GM12878 (cell line): ENCODE results near the gene TBC1D8. TPM values are rescaled to one million over a fixed set of nuclear protein-coding genes. Genes with fewer than 3 reads are reported as not detected.

Experiments used
- ATAC-seq: fragments of 200-7000 bp; cut with Tn5 transposase; 3 replicates; pipeline ENCODE4 v1.9.1; 2020; ENCODE audit warnings: mild to moderate bottlenecking, moderate library complexity
- BruUV-seq: library from RNA; stranded (reverse); fragments of 400-500 nt; replicated peaks from 2 replicates; lab custom pipeline; 2021; lab: Mats Ljungman, UMichigan
- CTCF ChIA-PET: fragments of 300-600 bp; sonication (Branson Sonifier 250); formaldehyde crosslinking; extraction: SDS; loops from one replicate; lab custom pipeline; 2021; ENCODE audit warnings: inconsistent platforms; lab: Yijun Ruan, JAX
- POLR2A ChIA-PET: fragments of 350-600 bp; formaldehyde crosslinking; extraction: SDS; loops from one replicate; lab custom pipeline; 2021; ENCODE audit warnings: inconsistent platforms; lab: Charles Lee
- RAD21 ChIA-PET: fragments of 300-600 bp; sonication (Branson Sonifier 250); formaldehyde crosslinking; loops from one replicate; lab custom pipeline; 2023; ENCODE audit warnings: antibody characterized with exemption; ENCODE audit not compliant: unreplicated experiment; lab: Charles Lee
- SMC1A ChIA-PET: fragments of 300-600 bp; sonication (Branson Sonifier 250); formaldehyde crosslinking; loops from one replicate; lab custom pipeline; 2023; ENCODE audit not compliant: unreplicated experiment, uncharacterized antibody; lab: Charles Lee
- DNase-seq: peaks from one replicate; pipeline ENCODE4 v3.0.0-alpha.2; 2011; ENCODE audit warnings: low read depth, low spot score
- FAIRE-seq: peaks from 3 replicates; lab custom pipeline; 2011; peaks lifted over from hg19 to GRCh38; lab: Jason Lieb, UNC
- H2AFZ ChIP-seq: 2 replicates; pipeline ENCODE4 v1.6.0; 2011; ENCODE audit warnings: low read depth, low read length, control low read depth; ENCODE audit not compliant: control insufficient read depth
- H3K27ac ChIP-seq: 2 replicates; pipeline ENCODE4 v1.5.1; 2011; ENCODE audit warnings: control low read depth; ENCODE audit not compliant: control insufficient read depth, insufficient read depth
- H3K27me3 ChIP-seq, 2 experiments: replicated peaks in 1 of 2; 2 replicates each; pipeline versions ENCODE4 v1.6.0 to v1.6.1; 2011; ENCODE audit warnings: low read length in 1 of 2; ENCODE audit not compliant: control insufficient read depth in 2 of 2, insufficient read depth in 2 of 2
- H3K36me3 ChIP-seq, 2 experiments: 2 replicates each; pipeline ENCODE4 v1.5.1; 2011; ENCODE audit warnings: low read length in 1 of 2; ENCODE audit not compliant: control insufficient read depth in 2 of 2, insufficient read depth in 2 of 2
- H3K4me1 ChIP-seq: 2 replicates; pipeline ENCODE4 v1.6.1; 2011; ENCODE audit warnings: mild to moderate bottlenecking, low read length, moderate library complexity, mixed read lengths; ENCODE audit not compliant: control insufficient read depth, insufficient read depth
- H3K4me2 ChIP-seq: 2 replicates; pipeline ENCODE4 v1.6.0; 2011; ENCODE audit warnings: control low read depth; ENCODE audit not compliant: control insufficient read depth, insufficient read depth
- H3K4me3 ChIP-seq: fragments of 200-600 bp; sonication (generic); 2 replicates; pipeline ENCODE4 v1.5.1; 2016
- H3K79me2 ChIP-seq: 2 replicates; pipeline ENCODE4 v1.6.0; 2011; ENCODE audit warnings: low read length; ENCODE audit not compliant: control insufficient read depth, insufficient read depth
- H3K9ac ChIP-seq: 2 replicates; pipeline ENCODE4 v1.8.0; 2011; ENCODE audit warnings: low read length, control low read depth, mixed read lengths; ENCODE audit not compliant: control insufficient read depth, insufficient read depth
- H3K9me3 ChIP-seq: replicated peaks from 3 replicates; pipeline ENCODE4 v1.5.1; 2011; ENCODE audit warnings: mild to moderate bottlenecking, low read length; ENCODE audit not compliant: control insufficient read depth, insufficient read depth
- H4K20me1 ChIP-seq: 2 replicates; pipeline ENCODE4 v1.6.0; 2011; ENCODE audit not compliant: control insufficient read depth, insufficient read depth
- E2F4 ChIP-seq: IDR thresholded peaks from 2 replicates; pipeline ENCODE4 v1.6.1; 2012; ENCODE audit warnings: low read depth, low read length, improper control_type of control experiment
- SPI1 ChIP-seq: IDR thresholded peaks from 2 replicates; pipeline ENCODE4 v1.6.1; 2011; ENCODE audit warnings: low read depth, mild to moderate bottlenecking, low read length, moderate library complexity, borderline replicate concordance; ENCODE audit not compliant: insufficient read depth
- ZBTB4 ChIP-seq: fragments of 450-650 bp; formaldehyde crosslinking; IDR thresholded peaks from 2 replicates; pipeline ENCODE4 v1.4.0; 2022; ENCODE audit warnings: mild to moderate bottlenecking, moderate library complexity
- WGBS: methylation state at CpG from one replicate; pipeline ENCODE4 v1.1.6; 2016; ENCODE audit warnings: low lambda C conversion rate; ENCODE audit not compliant: insufficient replicate concordance, insufficient coverage; ENCODE audit errors: missing lambda C conversion rate; 5-methylcytosine and 5-hydroxymethylcytosine counted together
- in situ Hi-C: fragments of 300-500 bp; cut with MboI; formaldehyde crosslinking; loops from 9 replicates; pipeline ENCODE4 v1.14.3; 2018; ENCODE audit warnings: mixed read lengths
- intact Hi-C: fragments of 100-400 bp; cut with micrococcal nuclease; formaldehyde crosslinking; loops from one replicate; pipeline ENCODE4 v1.14.2; 2022; ENCODE audit not compliant: unreplicated experiment
- polyA plus RNA-seq, 11 experiments: library from polyadenylated mRNA; depleted of rRNA in 4 of 11; unstranded in 6 of 11; stranded (reverse) in 5 of 11; fragments of >200 nt; fragmentation: Nextera tagmentation in 4 of 11; fragmentation: Illumina TruSeq in 1 of 11; extraction: Ambion mirVana in 4 of 11; extraction: Trizol in 1 of 11; gene quantifications; 1 replicate in 1 of 11; 2 replicates in 10 of 11; pipeline versions ENCODE4 v1.2.1 to v1.2.3, GENCODE V29; 2011 to 2016; ENCODE audit warnings: inconsistent platforms in 2 of 11, missing spikeins in 2 of 11, low read depth in 1 of 11
- total RNA-seq, 4 experiments: library from RNA; depleted of rRNA in 3 of 4; stranded (reverse); fragments of >200 nt in 3 of 4; fragmentation: Illumina TruSeq in 1 of 4; extraction: Trizol in 1 of 4; gene quantifications; 2 replicates each; pipeline versions ENCODE4 v1.2.1 to v1.2.3, GENCODE V29; 2013 to 2021

Gene TBC1D8
- total and polyA plus RNA-seq, 10 of the 15 experiments (the other 5 are each of a cell fraction or from before 2014, with no cell fraction given) = 0.80 to 4.9 (median 4.4) TPM

GRCh38 chr2:101123795-101124471 is 27.2 kb downstream of the TBC1D8 start:
- ATAC-seq = no peak
- TF ChIP-seq SPI1 (no peak), ZBTB4 (CRISPR knock-in tag) (no peak), E2F4 (no peak)
- Histone ChIP-seq H4K20me1 (no peaks in the 10 kb centered on the region), H3K4me2 (no peak overlapping the region), H2AFZ (no peak overlapping the region), H3K27ac (no peak overlapping the region), H3K4me1 (peaks cover 3% of the 10 kb centered on the region; the same call in 1 of the 2 replicates), H3K9me3 (no peaks in the 10 kb centered on the region), H3K4me3 (no peak overlapping the region), H3K36me3 (no peaks in the 10 kb centered on the region), H3K9ac (no peak overlapping the region), H3K79me2 (no peaks in the 10 kb centered on the region), H3K27me3 (no peaks in the 10 kb centered on the region)
- POLR2A ChIA-PET = no interaction called here
- no peak for DNase-seq
- WGBS = 33% methylated on average over 5 of the region's 5 CpGs
- BruUV-seq = no TSS peak
- in situ Hi-C loops (no loop called here), intact Hi-C loops (no loop called here)
- FAIRE-seq = no peak
- CTCF ChIA-PET = interaction anchor here (2.1 kb wide), 1 partner anchor 111 kb away, joined by 5 read pairs; no protein-coding TSS in a partner anchor
- RAD21 ChIA-PET = no interaction called here
- SMC1A ChIA-PET = no interaction called here
